Stimulated activated CD8-positive, alpha-beta memory T cell treated with anti-CD3 and anti-CD28 coated beads, Interleukin-12 subunit alpha, Interleukin-12 subunit beta, amount 100 ng/mL, for 1 hour (primary cell): Measurements from ENCODE around the gene PRSS37.
"Not testable (repeated sequence)": the region's sequence is repeated elsewhere in the genome, so short reads cannot be mapped to it uniquely, and the experiment has no call there.

ENCODE experiments used
- DNase-seq: peaks from one replicate; pipeline ENCODE4 v3.0.0-alpha.2; 2020; ENCODE audit warnings: low read depth

The PRSS37 gene

GRCh38 chr7:141841385-141841784 is at the start of gene PRSS37:
Gene PRSS37, minus strand, starts transcription at chr7:141841485. Its CDS starts 436 bp downstream, at chr7:141841049.
- DNase-seq, result no peak

GRCh38 chr7:141889321-141889720 is 48.0 kb upstream of the PRSS37 start:
- no peak for DNase-seq

GRCh38 chr7:141884539-141885225 is 43.4 kb upstream of the PRSS37 start:
- no peak for DNase-seq

- no peak for DNase-seq
Observed at GRCh38 chr7:141880960-141881359, 39.7 kb upstream of the PRSS37 start.

- DNase-seq, result no peak
Observed at GRCh38 chr7:141877365-141877764, 36.1 kb upstream of the PRSS37 start.

- no peak for DNase-seq
Observed at GRCh38 chr7:141876371-141876770, 35.1 kb upstream of the PRSS37 start.

GRCh38 chr7:141875453-141875852 is 34.2 kb upstream of the PRSS37 start:
- DNase-seq, result no peak

GRCh38 chr7:141874787-141875186 is 33.5 kb upstream of the PRSS37 start:
- no peak for DNase-seq

GRCh38 chr7:141872931-141873330 is 31.6 kb upstream of the PRSS37 start:
- no peak for DNase-seq

GRCh38 chr7:141866974-141867373 is 25.7 kb upstream of the PRSS37 start:
- no peak for DNase-seq

GRCh38 chr7:141864765-141865447 is 23.6 kb upstream of the PRSS37 start:
- no peak for DNase-seq

GRCh38 chr7:141860207-141860606 is 18.9 kb upstream of the PRSS37 start:
- no peak for DNase-seq

- no peak for DNase-seq
Observed at GRCh38 chr7:141847996-141848395, 6.7 kb upstream of the PRSS37 start.

GRCh38 chr7:141844256-141844655 is 3.0 kb upstream of the PRSS37 start:
- DNase-seq, result no peak

GRCh38 chr7:141842904-141843303 is 1.6 kb upstream of the PRSS37 start:
- no peak for DNase-seq

- DNase-seq, result no peak
Observed at GRCh38 chr7:141840708-141841107, 577 bp downstream of the PRSS37 start.

GRCh38 chr7:141839256-141839655 is 2.0 kb downstream of the PRSS37 start:
- DNase-seq, result no peak

- DNase-seq, result no peak
Observed at GRCh38 chr7:141838581-141838980, 2.7 kb downstream of the PRSS37 start.

GRCh38 chr7:141837683-141838082 is 3.6 kb downstream of the PRSS37 start:
- no peak for DNase-seq

GRCh38 chr7:141822432-141822831 is 18.9 kb downstream of the PRSS37 start:
- not testable (repeated sequence) for DNase-seq

- no peak for DNase-seq
Observed at GRCh38 chr7:141820067-141820466, 21.2 kb downstream of the PRSS37 start.

GRCh38 chr7:141792526-141792925 is 48.8 kb downstream of the PRSS37 start:
- no peak for DNase-seq

- no peak for DNase-seq
Observed at GRCh38 chr7:141789917-141790316, 51.4 kb downstream of the PRSS37 start, which contains the start of gene TAS2R5. Gene TAS2R5, plus strand, starts transcription at chr7:141790217. Its CDS starts 145 bp downstream, at chr7:141790362.

- DNase-seq, result no peak
Observed at GRCh38 chr7:141788296-141788695, 53.0 kb downstream of the PRSS37 start.
